K562 (cell line): ENCODE measurements around the gene ZMYND15. TPM values are rescaled to one million over a fixed set of nuclear protein-coding genes. Genes with fewer than 3 reads are reported as not detected.

Experiments
- AFF4 ChIP-seq: sonication (generic); formaldehyde crosslinking; IDR thresholded peaks from 2 replicates; pipeline ENCODE4 v1.8.0; 2023; ENCODE audit warnings: mild to moderate bottlenecking, missing genetic modification reagents
- EZH2 ChIP-seq: IDR thresholded peaks from 2 replicates; pipeline ENCODE4 v1.6.1; 2012; ENCODE audit warnings: low read depth, mild to moderate bottlenecking, inconsistent platforms, low read length, borderline replicate concordance
- KLF13 ChIP-seq: fragments of 450-650 bp; IDR thresholded peaks from 2 replicates; pipeline ENCODE4 v1.6.1; 2016; ENCODE audit warnings: missing genetic modification characterization, low read depth, mild to moderate bottlenecking, missing compliant biosample characterization, moderate library complexity, borderline replicate concordance
- KLF6 ChIP-seq: fragments of 250-450 bp; sonication (Bioruptor Pico); IDR thresholded peaks from 2 replicates; pipeline ENCODE4 v1.4.0; 2020; ENCODE audit warnings: mild to moderate bottlenecking, moderate library complexity, borderline replicate concordance
- L3MBTL2 ChIP-seq: fragments of 450-650 bp; IDR thresholded peaks from 2 replicates; pipeline ENCODE4 v1.6.1; 2016; ENCODE audit warnings: mild to moderate bottlenecking, moderate library complexity
- MGA ChIP-seq: fragments of 450-650 bp; IDR thresholded peaks from 2 replicates; pipeline ENCODE4 v1.6.1; 2016; ENCODE audit warnings: mild to moderate bottlenecking, moderate library complexity
- MTF1 ChIP-seq: fragments of 250-450 bp; sonication (Bioruptor Pico); IDR thresholded peaks from 2 replicates; pipeline ENCODE4 v1.9.0; 2021; ENCODE audit warnings: moderate library complexity, mild to moderate bottlenecking, inconsistent platforms, borderline replicate concordance
- ZC3H4 ChIP-seq: sonication (generic); formaldehyde crosslinking; IDR thresholded peaks from 2 replicates; pipeline ENCODE4 v1.9.0; 2021; ENCODE audit warnings: missing genetic modification reagents, borderline replicate concordance
- polyA plus RNA-seq, 8 experiments: library from polyadenylated mRNA; depleted of rRNA in 4 of 8; stranded (reverse) in 5 of 8; unstranded in 3 of 8; fragments of >200 nt; fragmentation: Nextera tagmentation in 2 of 8; fragmentation: Illumina TruSeq in 1 of 8; extraction: Ambion mirVana in 2 of 8; extraction: Trizol in 1 of 8; gene quantifications; 2 replicates each; pipeline versions ENCODE4 v1.2.1 to v1.2.3, GENCODE V29; 2011 to 2014; ENCODE audit warnings: inconsistent platforms in 1 of 8, missing spikeins in 1 of 8
- total RNA-seq, 7 experiments: library from RNA; depleted of rRNA in 6 of 7; stranded (reverse); fragments of >200 nt in 6 of 7; fragmentation: Illumina TruSeq in 2 of 7; extraction: Trizol in 2 of 7; gene quantifications; 2 replicates each; pipeline versions ENCODE4 v1.2.1 to v1.2.3, GENCODE V29; 2011 to 2021; ENCODE audit warnings: low replicate concordance in 1 of 7

Gene ZMYND15
- total and polyA plus RNA-seq, 9 of the 15 experiments (the other 6 are each of a cell fraction or from before 2014, with no cell fraction given): 0.09 TPM; not detected in 8

- TF ChIP-seq L3MBTL2 (peak; percentile 43; the same call in 1 of the 2 replicates), MGA (peak; percentile 27; the same call in 1 of the 2 replicates), KLF13 (tag) (no peak), ZC3H4 (CRISPR knock-in tag) (no peak), EZH2 (peak; percentile 77; the same call in 1 of the 2 replicates), KLF6 (CRISPR knock-in tag) (no peak), AFF4 (CRISPR knock-in tag) (no peak), MTF1 (no peak)
These were observed at the start of gene ZMYND15, which contains the start of gene CXCL16 (continued) for GRCh38 chr17:4739122-4740024.
